Lung (tissue), 12 donors: ENCODE data around the gene CSNK1A1. TPM values are rescaled to one million over a fixed set of nuclear protein-coding genes. Genes with fewer than 3 reads are reported as not detected.

Experiments used
- ATAC-seq: fragments of 200-7000 bp; cut with Tn5 transposase; one replicate; pipeline ENCODE4 v1.9.1; 2020; ENCODE audit warnings: moderate number of reproducible peaks; ENCODE audit not compliant: insufficient read depth, low FRiP score
- DNase-seq, 3 donors: peaks; one replicate each; pipeline ENCODE4 v3.0.0-alpha.2; 2013 to 2017
- H3K27ac ChIP-seq, 2 donors: one replicate each; pipeline ENCODE4 v1.5.1; 2013; ENCODE audit warnings: mild to moderate bottlenecking in 2 of 2, moderate library complexity in 2 of 2, control low read depth in 1 of 2, inconsistent platforms in 1 of 2, low read depth in 1 of 2, low read length in 1 of 2
- H3K27me3 ChIP-seq, 3 donors: one replicate each; pipeline ENCODE4 v1.5.1; 2013; ENCODE audit warnings: low read length in 2 of 3; ENCODE audit not compliant: control insufficient read depth in 3 of 3, insufficient read depth in 3 of 3
- H3K36me3 ChIP-seq, 4 donors: one replicate each; pipeline ENCODE4 v1.5.1; 2013; ENCODE audit warnings: low read length in 4 of 4, mild to moderate bottlenecking in 1 of 4, moderate library complexity in 1 of 4; ENCODE audit not compliant: control insufficient read depth in 4 of 4, insufficient read depth in 4 of 4
- H3K4me1 ChIP-seq, 5 donors: one replicate each; pipeline ENCODE4 v1.5.1; 2013; ENCODE audit warnings: low read length in 5 of 5, mild to moderate bottlenecking in 2 of 5, moderate library complexity in 1 of 5; ENCODE audit not compliant: control insufficient read depth in 5 of 5, insufficient read depth in 5 of 5
- H3K4me3 ChIP-seq: one replicate; pipeline ENCODE4 v1.5.1; 2013; ENCODE audit warnings: mild to moderate bottlenecking, control low read depth, moderate library complexity
- H3K9ac ChIP-seq, 2 donors: one replicate each; pipeline ENCODE4 v1.5.1; 2013; ENCODE audit warnings: low read length in 2 of 2, control low read depth in 1 of 2; ENCODE audit not compliant: insufficient read depth in 1 of 2
- H3K9me3 ChIP-seq, 4 donors: one replicate each; pipeline ENCODE4 v1.5.1; 2013; ENCODE audit warnings: low read length in 3 of 4, mild to moderate bottlenecking in 1 of 4, moderate library complexity in 1 of 4; ENCODE audit not compliant: control insufficient read depth in 4 of 4, insufficient read depth in 3 of 4
- CTCF ChIP-seq: IDR thresholded peaks from 2 replicates; pipeline ENCODE4 v1.5.1; 2012; ENCODE audit warnings: mild to moderate bottlenecking; ENCODE audit errors: control extremely low read depth, extremely low read depth
- WGBS, 2 donors: extraction: QIAGEN DNeasy Blood & Tissue Kit; methylation state at CpG; one replicate each; pipeline ENCODE4 v1.1.7; 2013; 5-methylcytosine and 5-hydroxymethylcytosine counted together
- polyA plus RNA-seq, 2 donors: library from polyadenylated mRNA; stranded (reverse); fragments of 200-250 nt; gene quantifications; one replicate each; pipeline ENCODE4 v1.2.1, GENCODE V29; 2013
- total RNA-seq, 2 donors: library from RNA; depleted of rRNA in 1 of 2; stranded (reverse); fragments of >200 nt in 1 of 2; gene quantifications; one replicate each; pipeline ENCODE4 v1.2.1, GENCODE V29; 2014 to 2021
- donor health status: control.
- donor health status: control.
- donor health status: Bipolar disorder and iron deficiency.
- donor health status: healthy.
- donor health status: DM: yes; HTN: yes; CAD: no.

Gene CSNK1A1
- total and polyA plus RNA-seq, 4 donors = 48.6 to 299 (median 193) TPM

- TF ChIP-seq CTCF = no peak
- Histone ChIP-seq H3K9ac (no peak overlapping the region), H3K27ac (no peak overlapping the region), H3K4me1 (peaks cover 0 to 6% (median 1%) of the 10 kb centered on the region in 5 donors), H3K36me3 (peaks cover 28 to 52% (median 40%) of the 10 kb centered on the region in 4 donors), H3K9me3 (no peaks in the 10 kb centered on the region), H3K4me3 (no peak overlapping the region), H3K27me3 (no peaks in the 10 kb centered on the region)
- ATAC-seq = no peak
- 81 to 86% methylated on average over 1 of the region's 1 CpG for WGBS, 2 donors
- no peak for DNase-seq
Observed at GRCh38 chr5:149510136-149510535, 41.1 kb downstream of the CSNK1A1 start.

GRCh38 chr5:149504677-149505076 is 46.6 kb downstream of the CSNK1A1 start:
- 85 to 90% methylated on average over 2 of the region's 2 CpGs for WGBS, 2 donors
- Histone ChIP-seq H3K36me3 (peaks cover 30 to 54% (median 37%) of the 10 kb centered on the region in 4 donors), H3K27ac (no peak overlapping the region), H3K9ac (no peak overlapping the region), H3K9me3 (no peaks in the 10 kb centered on the region), H3K27me3 (no peaks in the 10 kb centered on the region), H3K4me1 (peaks cover 0 to 1% (median 0%) of the 10 kb centered on the region in 5 donors), H3K4me3 (no peak overlapping the region)
- DNase-seq (no peak), ATAC-seq (no peak)
- TF ChIP-seq CTCF = no peak

GRCh38 chr5:149503006-149503405 is 48.2 kb downstream of the CSNK1A1 start:
- ATAC-seq = no peak
- Histone ChIP-seq H3K27ac (no peak overlapping the region), H3K9me3 (no peaks in the 10 kb centered on the region), H3K4me3 (no peak overlapping the region), H3K36me3 (peaks cover 24 to 51% (median 31%) of the 10 kb centered on the region in 4 donors), H3K9ac (no peak overlapping the region), H3K27me3 (no peaks in the 10 kb centered on the region), H3K4me1 (no peaks in the 10 kb centered on the region)
- DNase-seq = no peak
- no peak for TF ChIP-seq CTCF
- 87 to 94% methylated on average over 2 of the region's 2 CpGs for WGBS, 2 donors
